Endodermal cell (in vitro differentiated cells): ENCODE results near the gene GAS7. TPM values are rescaled to one million over a fixed set of nuclear protein-coding genes. Genes with fewer than 3 reads are reported as not detected.

ENCODE experiments used
- DNase-seq: peaks from one replicate; pipeline ENCODE4 v3.0.0-alpha.2; 2017
- H3K27ac ChIP-seq: 2 replicates; pipeline ENCODE4 v1.5.1; 2013; ENCODE audit warnings: mild to moderate bottlenecking, low read depth, low read length, moderate library complexity
- H3K27me3 ChIP-seq: 2 replicates; pipeline ENCODE4 v1.6.1; 2013; ENCODE audit warnings: mild to moderate bottlenecking, low read length, moderate library complexity; ENCODE audit not compliant: insufficient read depth, control insufficient read depth, poor library complexity, severe bottlenecking
- H3K36me3 ChIP-seq: 2 replicates; pipeline ENCODE4 v1.7.0; 2013; ENCODE audit warnings: mild to moderate bottlenecking, low read length, moderate library complexity; ENCODE audit not compliant: control insufficient read depth, insufficient read depth
- H3K4me1 ChIP-seq: one replicate; pipeline ENCODE4 v1.7.0; 2013; ENCODE audit warnings: low read length; ENCODE audit not compliant: control insufficient read depth, insufficient read depth
- H3K4me3 ChIP-seq: 2 replicates; pipeline ENCODE4 v1.5.1; 2013; ENCODE audit warnings: mild to moderate bottlenecking, low read length, moderate library complexity
- H3K9ac ChIP-seq: 2 replicates; pipeline ENCODE4 v1.6.1; 2013; ENCODE audit warnings: mild to moderate bottlenecking, low read length, moderate library complexity; ENCODE audit not compliant: poor library complexity, severe bottlenecking; ENCODE audit errors: extremely low read depth
- H3K9me3 ChIP-seq: 2 replicates; pipeline ENCODE4 v1.6.1; 2013; ENCODE audit warnings: mild to moderate bottlenecking, low read length, moderate library complexity; ENCODE audit not compliant: control insufficient read depth
- H3K27ac Mint-ChIP-seq: 2 replicates; pipeline ENCODE4 v1.8.0; 2020; ENCODE audit warnings: mixed read lengths
- H3K27me3 Mint-ChIP-seq: 2 replicates; pipeline ENCODE4 v1.8.0; 2021; ENCODE audit warnings: mild to moderate bottlenecking, mixed read lengths; ENCODE audit not compliant: insufficient read depth
- H3K36me3 Mint-ChIP-seq: 2 replicates; pipeline ENCODE4 v1.8.0; 2020; ENCODE audit warnings: low read depth, mixed read lengths
- H3K4me1 Mint-ChIP-seq: 2 replicates; pipeline ENCODE4 v1.8.0; 2020; ENCODE audit warnings: mixed read lengths
- H3K4me3 Mint-ChIP-seq: 2 replicates; pipeline ENCODE4 v1.8.0; 2020; ENCODE audit warnings: mild to moderate bottlenecking, moderate library complexity, mixed read lengths
- H3K9me3 Mint-ChIP-seq: 2 replicates; pipeline ENCODE4 v1.8.0; 2020; ENCODE audit warnings: mild to moderate bottlenecking, mixed read lengths
- WGBS, 2 experiments: methylation state at CpG; one replicate each; pipeline versions ENCODE4 v1.1.5 to v1.1.7; 2013; ENCODE audit warnings: missing lambda C conversion rate in 2 of 2, mixed read lengths in 1 of 2; ENCODE audit not compliant: insufficient coverage in 1 of 2, insufficient read length in 1 of 2; 5-methylcytosine and 5-hydroxymethylcytosine counted together
- total RNA-seq, 2 donors: library from RNA; stranded (reverse); fragmentation: NEBNext Ultra II Directional in 1 of 2; extraction: Animal tissue kit (Norgen Biotek cat#: 25700) in 1 of 2; gene quantifications; 2 replicates in 1 of 2; 3 replicates in 1 of 2; pipeline ENCODE4 v1.2.1, GENCODE V29; 2021
- TF ChIP-seq, protein P1 (sequence below): fragments of 200-600 bp; sonication (generic); conservative IDR thresholded peaks from 2 replicates; pipeline ENCODE4 v1.5.0; 2021; ENCODE audit warnings: antibody characterized with exemption, mild to moderate bottlenecking

GAS7 gene
- total RNA-seq, 2 donors from 2014 or later = 8.6 to 14.7 TPM

DNA sequence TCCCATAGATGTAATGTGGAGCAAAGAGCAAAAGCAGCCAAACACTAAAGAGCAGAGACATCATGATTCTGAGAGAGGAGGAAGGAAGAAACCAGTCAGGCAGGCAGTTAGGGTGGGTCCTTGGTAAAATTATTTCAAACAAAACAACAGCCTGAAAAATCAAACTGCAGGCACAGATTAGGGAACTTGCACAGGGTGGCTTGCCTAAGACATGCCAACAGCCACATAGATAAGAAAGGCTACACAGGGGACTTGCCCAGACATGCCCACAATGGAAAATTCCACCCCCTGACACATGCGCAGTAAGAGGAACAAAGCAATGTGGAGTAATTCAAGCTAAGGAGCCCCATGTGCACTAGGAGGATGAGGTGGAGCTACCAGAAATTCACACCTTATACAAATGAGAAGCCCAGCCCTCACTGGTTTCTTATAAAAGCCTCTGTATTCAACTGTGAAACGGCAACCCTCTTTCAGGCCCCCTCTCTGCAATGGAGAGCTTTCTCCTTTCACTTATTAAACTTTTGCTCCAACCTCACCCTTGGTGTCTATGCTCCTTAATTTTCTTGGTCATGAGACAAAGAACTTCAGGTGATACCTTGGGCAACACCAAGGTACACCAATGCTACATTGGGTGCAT, 7.3 kb upstream of the GAS7 start:
- peaks cover 25% of the 10 kb centered on the region for H3K9me3 Mint-ChIP-seq
- H3K27me3 Mint-ChIP-seq = peaks cover 12% of the 10 kb centered on the region
- Histone ChIP-seq H3K4me1 (no peaks in the 10 kb centered on the region), H3K9me3 (peaks cover 26% of the 10 kb centered on the region), H3K4me3 (no peak overlapping the region), H3K27me3 (peaks cover 10% of the 10 kb centered on the region), H3K36me3 (no peaks in the 10 kb centered on the region), H3K9ac (no peak overlapping the region), H3K27ac (no peak overlapping the region)
- 93% methylated on average over 2 of the region's 2 CpGs for WGBS, 2 experiments
- no peak overlapping the region for H3K4me3 Mint-ChIP-seq
- H3K36me3 Mint-ChIP-seq = no peaks in the 10 kb centered on the region
- no peak for DNase-seq
- TF ChIP-seq, protein P1, sequence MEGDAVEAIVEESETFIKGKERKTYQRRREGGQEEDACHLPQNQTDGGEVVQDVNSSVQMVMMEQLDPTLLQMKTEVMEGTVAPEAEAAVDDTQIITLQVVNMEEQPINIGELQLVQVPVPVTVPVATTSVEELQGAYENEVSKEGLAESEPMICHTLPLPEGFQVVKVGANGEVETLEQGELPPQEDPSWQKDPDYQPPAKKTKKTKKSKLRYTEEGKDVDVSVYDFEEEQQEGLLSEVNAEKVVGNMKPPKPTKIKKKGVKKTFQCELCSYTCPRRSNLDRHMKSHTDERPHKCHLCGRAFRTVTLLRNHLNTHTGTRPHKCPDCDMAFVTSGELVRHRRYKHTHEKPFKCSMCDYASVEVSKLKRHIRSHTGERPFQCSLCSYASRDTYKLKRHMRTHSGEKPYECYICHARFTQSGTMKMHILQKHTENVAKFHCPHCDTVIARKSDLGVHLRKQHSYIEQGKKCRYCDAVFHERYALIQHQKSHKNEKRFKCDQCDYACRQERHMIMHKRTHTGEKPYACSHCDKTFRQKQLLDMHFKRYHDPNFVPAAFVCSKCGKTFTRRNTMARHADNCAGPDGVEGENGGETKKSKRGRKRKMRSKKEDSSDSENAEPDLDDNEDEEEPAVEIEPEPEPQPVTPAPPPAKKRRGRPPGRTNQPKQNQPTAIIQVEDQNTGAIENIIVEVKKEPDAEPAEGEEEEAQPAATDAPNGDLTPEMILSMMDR = no peak
- no peak overlapping the region for H3K27ac Mint-ChIP-seq
- peaks cover 17% of the 10 kb centered on the region for H3K4me1 Mint-ChIP-seq

DNA sequence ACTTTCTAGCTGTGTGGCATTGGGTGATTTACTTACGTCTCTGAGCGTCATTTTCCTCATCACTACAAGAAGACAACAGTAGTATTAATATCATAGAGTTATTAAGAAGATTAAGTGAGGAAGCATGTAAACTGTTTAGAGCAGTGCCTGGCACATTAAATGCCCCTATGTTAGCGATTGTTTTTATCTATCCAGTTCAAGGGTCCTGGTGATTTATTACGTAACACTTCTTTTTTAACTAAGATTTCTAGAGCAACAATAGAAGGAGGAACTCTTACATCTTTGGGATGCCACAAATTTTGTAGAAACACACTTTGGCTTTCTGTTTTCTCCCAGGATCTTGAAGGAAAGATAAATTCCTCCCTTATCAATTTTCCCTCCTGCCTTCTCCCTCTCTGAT, 3.3 kb upstream of the GAS7 start:
- Histone ChIP-seq H3K9ac (no peak overlapping the region), H3K27me3 (peaks cover 38% of the 10 kb centered on the region), H3K4me3 (no peak overlapping the region), H3K27ac (no peak overlapping the region), H3K4me1 (no peaks in the 10 kb centered on the region), H3K9me3 (peaks cover 26% of the 10 kb centered on the region), H3K36me3 (no peaks in the 10 kb centered on the region)
- 90 to 94% methylated on average over 2 to 3 of the region's 4 CpGs for WGBS, 2 experiments
- Mint-ChIP-seq H3K36me3 (no peaks in the 10 kb centered on the region), H3K9me3 (peaks cover 25% of the 10 kb centered on the region), H3K4me1 (peaks cover 2% of the 10 kb centered on the region), H3K27me3 (peaks cover 36% of the 10 kb centered on the region), H3K4me3 (no peak overlapping the region), H3K27ac (no peak overlapping the region)
- TF ChIP-seq, protein P1 = no peak
- DNase-seq = no peak

DNA sequence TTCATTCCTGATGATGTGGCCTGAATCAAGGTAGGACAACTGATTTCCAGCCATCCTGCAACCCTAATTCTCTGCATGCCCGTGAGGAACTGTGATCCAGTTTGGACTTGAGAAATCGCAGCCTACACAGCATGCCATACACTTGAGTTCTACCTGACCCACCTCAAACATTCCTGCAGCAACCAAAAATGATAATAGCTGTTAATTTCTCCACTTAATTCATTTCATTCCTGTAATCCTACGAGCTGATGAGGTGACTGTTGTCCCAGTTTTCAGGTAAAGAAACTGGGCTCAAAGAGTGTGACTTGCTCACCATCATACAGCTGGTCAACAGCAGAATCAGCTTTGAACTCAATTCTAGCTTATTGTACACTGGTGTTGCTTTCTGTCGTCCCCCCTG, 2.2 kb upstream of the GAS7 start:
- Histone ChIP-seq H3K4me3 (no peak overlapping the region), H3K27ac (no peak overlapping the region), H3K36me3 (no peaks in the 10 kb centered on the region), H3K9ac (no peak overlapping the region), H3K27me3 (peaks cover 48% of the 10 kb centered on the region), H3K4me1 (no peaks in the 10 kb centered on the region), H3K9me3 (peaks cover 21% of the 10 kb centered on the region)
- no peak overlapping the region for H3K27ac Mint-ChIP-seq
- peaks cover 2% of the 10 kb centered on the region for H3K4me1 Mint-ChIP-seq
- peaks cover 19% of the 10 kb centered on the region for H3K9me3 Mint-ChIP-seq
- no peak for DNase-seq
- H3K4me3 Mint-ChIP-seq = no peak overlapping the region
- TF ChIP-seq, protein P1 = no peak
- WGBS, 2 experiments = 81 to 86% methylated on average over 4 of the region's 4 CpGs
- peaks cover 47% of the 10 kb centered on the region for H3K27me3 Mint-ChIP-seq
- H3K36me3 Mint-ChIP-seq = no peaks in the 10 kb centered on the region
